Colonic mucosa (tissue), 4 donors: ENCODE measurements around the gene IFT57. TPM values are rescaled to one million over a fixed set of nuclear protein-coding genes. Genes with fewer than 3 reads are reported as not detected.

ENCODE experiments used
- DNase-seq: peaks from one replicate; pipeline ENCODE4 v3.0.0-alpha.2; 2020
- H3K27ac ChIP-seq: fragments of 200-600 bp; one replicate; pipeline ENCODE4 v1.8.0; 2021
- H3K27me3 ChIP-seq: fragments of 200-600 bp; one replicate; pipeline ENCODE4 v1.8.0; 2021
- H3K36me3 ChIP-seq: fragments of 200-600 bp; one replicate; pipeline ENCODE4 v1.8.0; 2021
- H3K4me1 ChIP-seq: fragments of 200-600 bp; one replicate; pipeline ENCODE4 v1.8.0; 2021; ENCODE audit warnings: mild to moderate bottlenecking
- H3K4me3 ChIP-seq: fragments of 200-600 bp; one replicate; pipeline ENCODE4 v1.8.0; 2021
- H3K9ac ChIP-seq, 2 donors: one replicate each; pipeline ENCODE4 v1.7.0; 2013; ENCODE audit warnings: control low read depth in 2 of 2, low read depth in 2 of 2, low read length in 2 of 2
- H3K9me3 ChIP-seq: fragments of 200-600 bp; one replicate; pipeline ENCODE4 v1.8.0; 2021
- intact Hi-C: fragments of 100-400 bp; cut with DNase I; formaldehyde crosslinking; loops from one replicate; pipeline ENCODE4 v1.14.1; 2022
- total RNA-seq, 2 donors: library from RNA; stranded (reverse); fragmentation: NEBNext Ultra II Directional in 1 of 2; extraction: Animal tissue kit (Norgen Biotek cat#: 25700) in 1 of 2; gene quantifications; one replicate each; pipeline ENCODE4 v1.2.1, GENCODE V29; 2021
- TF ChIP-seq, protein P1 (sequence below): fragments of 200-600 bp; IDR thresholded peaks from one replicate; pipeline ENCODE4 v1.8.0; 2022; ENCODE audit warnings: antibody characterized with exemption, mild to moderate bottlenecking
- donor health status: healthy.
- donor health status: DM: no; HTN: no; CAD: no.
- donor health status: DM: no; HTN: no; CAD: no.

The IFT57 gene
- total RNA-seq, 2 donors from 2014 or later: 42.2 to 67.5 TPM

DNA sequence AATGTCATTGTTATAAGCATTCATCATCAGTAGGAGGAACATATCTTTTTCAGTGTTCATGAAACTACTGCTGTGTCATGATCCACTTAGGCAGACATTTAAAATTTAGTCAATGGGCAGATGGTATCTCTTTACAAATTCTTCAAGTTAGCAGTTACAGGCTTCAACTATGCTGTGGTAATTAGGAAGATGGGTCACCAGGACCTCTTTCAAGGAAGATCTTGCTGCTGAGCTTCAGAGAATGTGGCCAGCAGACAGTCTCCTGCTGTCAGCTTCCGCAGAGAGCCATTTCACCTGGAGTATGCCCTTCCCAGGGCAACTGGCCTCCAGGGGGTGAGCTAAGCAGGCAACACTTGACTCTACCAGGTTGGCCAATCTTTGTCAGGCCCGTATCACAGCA lies 19.4 kb downstream of the IFT57 start:
- no peak for DNase-seq
- Histone ChIP-seq H3K27me3 (no peaks in the 10 kb centered on the region), H3K9ac (no peak overlapping the region), H3K27ac (no peak overlapping the region), H3K4me3 (no peak overlapping the region), H3K9me3 (no peaks in the 10 kb centered on the region), H3K36me3 (no peaks in the 10 kb centered on the region), H3K4me1 (no peaks in the 10 kb centered on the region)
- TF ChIP-seq, protein P1, sequence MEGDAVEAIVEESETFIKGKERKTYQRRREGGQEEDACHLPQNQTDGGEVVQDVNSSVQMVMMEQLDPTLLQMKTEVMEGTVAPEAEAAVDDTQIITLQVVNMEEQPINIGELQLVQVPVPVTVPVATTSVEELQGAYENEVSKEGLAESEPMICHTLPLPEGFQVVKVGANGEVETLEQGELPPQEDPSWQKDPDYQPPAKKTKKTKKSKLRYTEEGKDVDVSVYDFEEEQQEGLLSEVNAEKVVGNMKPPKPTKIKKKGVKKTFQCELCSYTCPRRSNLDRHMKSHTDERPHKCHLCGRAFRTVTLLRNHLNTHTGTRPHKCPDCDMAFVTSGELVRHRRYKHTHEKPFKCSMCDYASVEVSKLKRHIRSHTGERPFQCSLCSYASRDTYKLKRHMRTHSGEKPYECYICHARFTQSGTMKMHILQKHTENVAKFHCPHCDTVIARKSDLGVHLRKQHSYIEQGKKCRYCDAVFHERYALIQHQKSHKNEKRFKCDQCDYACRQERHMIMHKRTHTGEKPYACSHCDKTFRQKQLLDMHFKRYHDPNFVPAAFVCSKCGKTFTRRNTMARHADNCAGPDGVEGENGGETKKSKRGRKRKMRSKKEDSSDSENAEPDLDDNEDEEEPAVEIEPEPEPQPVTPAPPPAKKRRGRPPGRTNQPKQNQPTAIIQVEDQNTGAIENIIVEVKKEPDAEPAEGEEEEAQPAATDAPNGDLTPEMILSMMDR: no peak
- intact Hi-C loops: no loop called here

DNA sequence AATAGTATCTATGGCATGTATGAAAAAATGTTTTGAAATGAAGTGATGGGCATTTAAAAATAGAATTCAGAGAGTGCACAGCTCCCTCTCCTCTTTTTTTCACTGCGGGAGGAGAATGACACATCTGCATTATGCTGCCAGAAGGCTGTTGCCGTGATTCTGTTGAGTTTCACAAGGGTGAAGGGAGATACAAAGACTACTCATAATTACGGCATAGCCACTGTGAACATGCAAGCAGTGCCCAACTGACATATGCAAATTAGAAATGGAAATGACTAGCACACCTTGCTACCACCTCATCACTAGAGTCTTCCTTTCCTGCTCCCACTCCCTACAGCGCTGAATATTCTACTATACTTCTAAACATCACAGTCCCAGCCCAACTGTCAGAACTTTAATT lies 20.1 kb downstream of the IFT57 start:
- DNase-seq: no peak
- intact Hi-C loops: no loop called here

DNA sequence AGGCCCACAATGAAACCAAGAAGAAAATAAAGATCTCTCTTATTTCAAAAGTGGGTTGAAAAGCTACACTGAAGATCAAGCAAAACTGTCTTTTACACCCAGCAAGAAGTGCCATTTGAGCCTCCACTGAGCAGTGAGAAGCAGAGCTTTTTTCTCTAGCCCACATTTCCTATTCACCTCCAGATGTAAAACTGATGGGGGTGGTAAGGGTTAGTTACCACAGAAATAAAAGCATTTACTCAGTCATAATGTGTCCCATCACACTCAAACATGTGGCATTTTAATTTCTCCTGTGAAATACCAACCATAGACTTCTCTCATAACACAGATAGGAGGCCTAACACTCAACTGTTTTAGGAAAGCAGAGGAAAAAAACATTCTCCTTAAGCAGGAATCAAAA lies 21.0 kb downstream of the IFT57 start:
- Histone ChIP-seq H3K9me3 (no peaks in the 10 kb centered on the region), H3K36me3 (no peaks in the 10 kb centered on the region), H3K4me1 (no peaks in the 10 kb centered on the region), H3K4me3 (no peak overlapping the region), H3K27me3 (no peaks in the 10 kb centered on the region), H3K9ac (no peak overlapping the region), H3K27ac (no peak overlapping the region)
- no peak for DNase-seq
- TF ChIP-seq, protein P1: no peak
- intact Hi-C loops: no loop called here

More for the DNA sequence above, 20.1 kb downstream of the IFT57 start:
- Histone ChIP-seq H3K4me3 (no peak overlapping the region), H3K9me3 (no peaks in the 10 kb centered on the region), H3K4me1 (no peaks in the 10 kb centered on the region), H3K36me3 (no peaks in the 10 kb centered on the region), H3K27me3 (no peaks in the 10 kb centered on the region), H3K9ac (no peak overlapping the region), H3K27ac (no peak overlapping the region)
- TF ChIP-seq, protein P1: no peak

DNA sequence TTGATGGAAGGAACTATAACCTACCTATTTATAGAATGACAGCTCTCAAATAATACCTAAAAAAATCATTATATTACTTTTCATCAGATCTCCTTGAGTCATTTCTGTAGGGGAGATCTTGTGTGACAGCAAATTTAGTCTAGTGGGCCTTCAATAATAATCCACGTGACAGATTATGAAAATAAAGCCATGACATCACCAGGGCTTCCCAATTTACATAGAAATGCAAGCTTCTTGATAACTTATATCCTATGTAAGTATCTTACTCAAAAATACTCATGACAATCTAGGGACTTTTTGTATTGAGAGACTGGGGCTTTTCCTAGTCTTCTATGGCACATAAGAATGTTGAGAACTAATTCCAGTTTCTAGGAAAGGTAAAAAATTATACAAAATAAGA lies 21.6 kb downstream of the IFT57 start:
- Histone ChIP-seq H3K4me1 (no peaks in the 10 kb centered on the region), H3K9me3 (no peaks in the 10 kb centered on the region)
- TF ChIP-seq, protein P1: no peak

DNA sequence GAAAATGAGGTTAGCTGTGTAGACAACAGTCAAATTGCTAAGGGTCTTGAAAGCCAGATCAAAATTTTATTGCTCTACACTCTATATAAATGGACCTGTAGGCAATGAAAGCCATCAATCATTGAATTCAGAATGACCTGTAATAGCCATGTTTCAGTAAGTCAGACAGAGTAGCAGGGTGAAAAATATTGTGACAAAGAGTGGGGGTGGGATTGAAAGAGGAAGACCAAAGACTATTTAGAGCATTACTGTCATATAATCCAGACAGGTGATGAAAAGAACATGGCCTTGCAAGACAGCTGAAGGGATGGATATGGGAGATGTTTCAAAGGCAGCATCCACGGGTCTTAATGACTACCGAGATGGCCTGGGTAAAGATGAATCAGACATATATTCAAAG lies 22.2 kb downstream of the IFT57 start:
- intact Hi-C loops: no loop called here
- H3K9ac ChIP-seq: no peak overlapping the region
- no peak for DNase-seq
- no peaks in the 10 kb centered on the region for H3K9me3 ChIP-seq
- TF ChIP-seq, protein P1: no peak
- no peaks in the 10 kb centered on the region for H3K36me3 ChIP-seq
- H3K4me1 ChIP-seq: no peaks in the 10 kb centered on the region
- H3K4me3 ChIP-seq: no peak overlapping the region
- H3K27ac ChIP-seq: no peak overlapping the region
- no peaks in the 10 kb centered on the region for H3K27me3 ChIP-seq

More for the DNA sequence above, 21.6 kb downstream of the IFT57 start:
- intact Hi-C loops: no loop called here
- no peaks in the 10 kb centered on the region for H3K27me3 ChIP-seq
- no peak for DNase-seq
- H3K27ac ChIP-seq: no peak overlapping the region
- H3K36me3 ChIP-seq: no peaks in the 10 kb centered on the region
- no peak overlapping the region for H3K4me3 ChIP-seq
- H3K9ac ChIP-seq: no peak overlapping the region

DNA sequence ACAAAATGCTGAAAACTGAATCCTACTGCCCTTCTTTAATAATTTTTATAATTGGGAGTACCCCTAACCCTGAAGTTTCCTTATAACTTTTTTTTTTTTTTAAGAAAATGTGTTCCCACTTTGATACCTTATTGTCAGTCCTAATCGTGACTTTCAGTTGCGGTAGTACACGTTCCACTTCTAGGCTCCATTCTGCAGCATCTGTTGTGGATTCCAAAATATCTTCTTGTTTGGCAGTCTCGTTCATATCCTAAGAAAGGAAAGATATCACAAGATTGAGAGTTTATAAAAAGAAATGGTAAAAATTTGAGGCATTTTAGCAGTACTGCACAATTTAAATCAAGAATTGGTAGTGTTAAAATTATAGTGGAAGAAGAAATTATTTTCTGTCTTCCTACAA lies 30.8 kb downstream of the IFT57 start:
- TF ChIP-seq, protein P1: no peak
- Histone ChIP-seq H3K27ac (no peak overlapping the region), H3K9me3 (no peaks in the 10 kb centered on the region), H3K36me3 (no peaks in the 10 kb centered on the region), H3K27me3 (no peaks in the 10 kb centered on the region), H3K4me1 (no peaks in the 10 kb centered on the region), H3K9ac (no peak overlapping the region), H3K4me3 (no peak overlapping the region)
- intact Hi-C loops: no loop called here
- no peak for DNase-seq
